Gastrocnemius medialis (tissue), 4 donors: ENCODE results near the gene MYB.

Source experiments
- POLR2A ChIP-seq, 2 donors: fragments of 450-650 bp; IDR thresholded peaks; one replicate each; pipeline ENCODE4 v1.6.1; 2017; ENCODE audit warnings: antibody characterized with exemption in 2 of 2, mild to moderate bottlenecking in 2 of 2, moderate library complexity in 2 of 2
- TF ChIP-seq, protein P1 (sequence below), 5 experiments: fragments of 450-650 bp in 3 of 5; fragments of 200-600 bp in 2 of 5; sonication (generic) in 2 of 5; IDR thresholded peaks in 4 of 5; conservative IDR thresholded peaks in 1 of 5; 1 replicate in 4 of 5; 2 replicates in 1 of 5; pipeline ENCODE4 v1.5.1; 2016 to 2019; ENCODE audit warnings: antibody characterized with exemption in 5 of 5, mild to moderate bottlenecking in 3 of 5, moderate library complexity in 3 of 5

- TF ChIP-seq, protein P1, sequence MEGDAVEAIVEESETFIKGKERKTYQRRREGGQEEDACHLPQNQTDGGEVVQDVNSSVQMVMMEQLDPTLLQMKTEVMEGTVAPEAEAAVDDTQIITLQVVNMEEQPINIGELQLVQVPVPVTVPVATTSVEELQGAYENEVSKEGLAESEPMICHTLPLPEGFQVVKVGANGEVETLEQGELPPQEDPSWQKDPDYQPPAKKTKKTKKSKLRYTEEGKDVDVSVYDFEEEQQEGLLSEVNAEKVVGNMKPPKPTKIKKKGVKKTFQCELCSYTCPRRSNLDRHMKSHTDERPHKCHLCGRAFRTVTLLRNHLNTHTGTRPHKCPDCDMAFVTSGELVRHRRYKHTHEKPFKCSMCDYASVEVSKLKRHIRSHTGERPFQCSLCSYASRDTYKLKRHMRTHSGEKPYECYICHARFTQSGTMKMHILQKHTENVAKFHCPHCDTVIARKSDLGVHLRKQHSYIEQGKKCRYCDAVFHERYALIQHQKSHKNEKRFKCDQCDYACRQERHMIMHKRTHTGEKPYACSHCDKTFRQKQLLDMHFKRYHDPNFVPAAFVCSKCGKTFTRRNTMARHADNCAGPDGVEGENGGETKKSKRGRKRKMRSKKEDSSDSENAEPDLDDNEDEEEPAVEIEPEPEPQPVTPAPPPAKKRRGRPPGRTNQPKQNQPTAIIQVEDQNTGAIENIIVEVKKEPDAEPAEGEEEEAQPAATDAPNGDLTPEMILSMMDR (IDR thresholded peaks at IDR 0.05 in 4 of 5, conservative IDR thresholded peaks at IDR 0.05 in 1 of 5) = no peak
- no peak for TF ChIP-seq POLR2A (IDR thresholded peaks at IDR 0.05)
These were observed 34.8 kb upstream of the MYB start for GRCh38 chr6:135146162-135146934.
